NCI-H2081 treated with DMSO at 0.1 percent for 48 hours (cell line): ENCODE data around the gene SYNE1.
"Not testable (repeated sequence)": the region's sequence is repeated elsewhere in the genome, so short reads cannot be mapped to it uniquely, and the experiment has no call there.

Experiments
- DNase-seq: peaks from one replicate; lab custom pipeline; 2025; lab: John Stamatoyannopoulos, UW

The SYNE1 gene

GRCh38 chr6:152491501-152491900, 145.7 kb downstream of the SYNE1 start:
- DNase-seq: not testable (repeated sequence)

- not testable (repeated sequence) for DNase-seq
These were observed 146.2 kb downstream of the SYNE1 start for GRCh38 chr6:152490971-152491378.

- no peak for DNase-seq
These were observed 152.4 kb downstream of the SYNE1 start for GRCh38 chr6:152484806-152485205.

GRCh38 chr6:152482289-152482688, 154.9 kb downstream of the SYNE1 start:
- no peak for DNase-seq

GRCh38 chr6:152478377-152479010, 158.7 kb downstream of the SYNE1 start:
- no peak for DNase-seq

- no peak for DNase-seq
These were observed 162.8 kb downstream of the SYNE1 start for GRCh38 chr6:152474354-152474753.

GRCh38 chr6:152472325-152472724, 164.8 kb downstream of the SYNE1 start:
- DNase-seq: no peak

- no peak for DNase-seq
These were observed 165.5 kb downstream of the SYNE1 start for GRCh38 chr6:152471456-152472265.

GRCh38 chr6:152463164-152463563, 174.0 kb downstream of the SYNE1 start:
- no peak for DNase-seq

- no peak for DNase-seq
These were observed 174.4 kb downstream of the SYNE1 start for GRCh38 chr6:152462716-152463115.

GRCh38 chr6:152461556-152461955, 175.6 kb downstream of the SYNE1 start:
- no peak for DNase-seq

- no peak for DNase-seq
These were observed 178.2 kb downstream of the SYNE1 start for GRCh38 chr6:152458648-152459644.

- no peak for DNase-seq
These were observed 179.1 kb downstream of the SYNE1 start for GRCh38 chr6:152457949-152458624.

- no peak for DNase-seq
These were observed 183.2 kb downstream of the SYNE1 start for GRCh38 chr6:152454003-152454402.

- DNase-seq: no peak
These were observed 183.7 kb downstream of the SYNE1 start for GRCh38 chr6:152453421-152453820.

- no peak for DNase-seq
These were observed 184.5 kb downstream of the SYNE1 start for GRCh38 chr6:152452639-152453038.

- DNase-seq: no peak
These were observed 186.6 kb downstream of the SYNE1 start for GRCh38 chr6:152450519-152450918.

- DNase-seq: no peak
These were observed 195.3 kb downstream of the SYNE1 start for GRCh38 chr6:152441902-152442301.

- no peak for DNase-seq
These were observed 201.3 kb downstream of the SYNE1 start for GRCh38 chr6:152435816-152436215.

GRCh38 chr6:152432758-152433157, 204.4 kb downstream of the SYNE1 start:
- DNase-seq: no peak

- DNase-seq: no peak
These were observed 209.0 kb downstream of the SYNE1 start for GRCh38 chr6:152428126-152428525.

- DNase-seq: no peak
These were observed 210.9 kb downstream of the SYNE1 start for GRCh38 chr6:152426276-152426675.
